Measurements from ENCODE around the gene TREX2. TPM values are rescaled to one million over a fixed set of nuclear protein-coding genes. Genes with fewer than 3 reads are reported as not detected.

Gene TREX2
- total and polyA plus RNA-seq, 2 of the 8 experiments (the other 6 are each of a cell fraction or from before 2014, with no cell fraction given) = 0.71 to 0.80 TPM

- TF ChIP-seq ATF3 (IDR thresholded peaks at IDR 0.05; ENCODE audit: insufficient read depth, low read depth, low read length) (no peak), TBP (IDR thresholded peaks at IDR 0.05; ENCODE audit: low read depth, low read length) (no peak), RXRA (IDR thresholded peaks at IDR 0.05; ENCODE audit: insufficient read depth, low read depth, low read length) (no peak), CHD2 (IDR thresholded peaks at IDR 0.05; ENCODE audit: low read length) (no peak), RNF2 (IDR thresholded peaks at IDR 0.05; ENCODE audit: borderline replicate concordance, low read depth, low read length, missing control alignments, poor library complexity, severe bottlenecking) (no peak), GABPA (IDR thresholded peaks at IDR 0.05; ENCODE audit: borderline replicate concordance, insufficient read depth, low read length) (no peak), MAX (IDR thresholded peaks at IDR 0.05) (no peak), TCF12 (IDR thresholded peaks at IDR 0.05; ENCODE audit: low read depth, low read length) (no peak), RBBP5 (IDR thresholded peaks at IDR 0.05; ENCODE audit: borderline replicate concordance, low read depth, low read length) (no peak), BCL11A (IDR thresholded peaks at IDR 0.05; ENCODE audit: low read depth in 2 of 2, low read length in 2 of 2) (no peak)
Measured at GRCh38 chrX:153457827-153458466, 12.1 kb upstream of the TREX2 start (continued).

Measured in H1 (cell line).